Smooth muscle cell (in vitro differentiated cells): ENCODE data around the gene IL7R. TPM values are rescaled to one million over a fixed set of nuclear protein-coding genes. Genes with fewer than 3 reads are reported as not detected.

Experiments used
- DNase-seq: peaks from one replicate; lab custom pipeline; 2025; ENCODE audit not compliant: unreplicated experiment; lab: John Stamatoyannopoulos, UW
- H2AFZ ChIP-seq: fragments of 200-600 bp; sonication (generic); 2 replicates; pipeline ENCODE4 v1.6.0; 2016; ENCODE audit warnings: antibody characterized with exemption, low read depth, mild to moderate bottlenecking
- H3F3A ChIP-seq: fragments of 200-600 bp; sonication (generic); 2 replicates; pipeline ENCODE4 v1.6.0; 2017; ENCODE audit warnings: antibody characterized with exemption, low read depth
- H3K27ac ChIP-seq: fragments of 200-600 bp; sonication (generic); 2 replicates; pipeline ENCODE4 v1.5.1; 2016; ENCODE audit warnings: low read depth, mild to moderate bottlenecking
- H3K27me3 ChIP-seq: fragments of 200-600 bp; sonication (generic); 2 replicates; pipeline ENCODE4 v1.6.1; 2016; ENCODE audit warnings: low read depth, mild to moderate bottlenecking
- H3K36me3 ChIP-seq: fragments of 200-600 bp; sonication (generic); 2 replicates; pipeline ENCODE4 v1.5.1; 2016; ENCODE audit warnings: low read depth
- H3K4me1 ChIP-seq: fragments of 200-600 bp; sonication (generic); 2 replicates; pipeline ENCODE4 v1.5.1; 2016; ENCODE audit warnings: low read depth
- H3K4me2 ChIP-seq: fragments of 200-600 bp; sonication (generic); 2 replicates; pipeline ENCODE4 v1.6.0; 2016; ENCODE audit warnings: mild to moderate bottlenecking
- H3K4me3 ChIP-seq: fragments of 200-600 bp; sonication (generic); 2 replicates; pipeline ENCODE4 v1.5.1; 2016; ENCODE audit warnings: mild to moderate bottlenecking
- H3K79me2 ChIP-seq: fragments of 200-600 bp; sonication (generic); 2 replicates; pipeline ENCODE4 v1.6.0; 2016; ENCODE audit warnings: low read depth, mild to moderate bottlenecking
- H3K9ac ChIP-seq: fragments of 200-600 bp; sonication (generic); 2 replicates; pipeline ENCODE4 v1.6.0; 2016; ENCODE audit warnings: low read depth
- H3K9me3 ChIP-seq: fragments of 200-600 bp; sonication (generic); replicated peaks from 2 replicates; pipeline ENCODE4 v1.5.1; 2016; ENCODE audit warnings: low read depth
- H4K20me1 ChIP-seq: fragments of 200-600 bp; sonication (generic); 2 replicates; pipeline ENCODE4 v1.6.0; 2016; ENCODE audit warnings: low read depth
- WGBS: methylation state at CpG from one replicate; pipeline ENCODE4 v1.1.7; 2016; ENCODE audit warnings: low lambda C conversion rate; 5-methylcytosine and 5-hydroxymethylcytosine counted together
- polyA plus RNA-seq: library from polyadenylated mRNA; unstranded; fragments of >200 nt; fragmentation: Nextera tagmentation; extraction: Ambion mirVana; gene quantifications from 2 replicates; pipeline ENCODE4 v1.2.1, GENCODE V29; 2016
- total RNA-seq: library from RNA; depleted of rRNA; stranded (reverse); fragments of >200 nt; gene quantifications from 2 replicates; pipeline ENCODE4 v1.2.3, GENCODE V29; 2014
- TF ChIP-seq, protein P1 (sequence below): fragments of 200-600 bp; sonication (generic); IDR thresholded peaks from 2 replicates; pipeline ENCODE4 v1.5.1; 2017; ENCODE audit warnings: borderline replicate concordance, mild to moderate bottlenecking, antibody characterized with exemption; ENCODE audit not compliant: insufficient read depth, poor library complexity, severe bottlenecking

IL7R gene
- total and polyA plus RNA-seq, 2 experiments from 2014 or later, result 4.4 to 15.9 TPM

DNA sequence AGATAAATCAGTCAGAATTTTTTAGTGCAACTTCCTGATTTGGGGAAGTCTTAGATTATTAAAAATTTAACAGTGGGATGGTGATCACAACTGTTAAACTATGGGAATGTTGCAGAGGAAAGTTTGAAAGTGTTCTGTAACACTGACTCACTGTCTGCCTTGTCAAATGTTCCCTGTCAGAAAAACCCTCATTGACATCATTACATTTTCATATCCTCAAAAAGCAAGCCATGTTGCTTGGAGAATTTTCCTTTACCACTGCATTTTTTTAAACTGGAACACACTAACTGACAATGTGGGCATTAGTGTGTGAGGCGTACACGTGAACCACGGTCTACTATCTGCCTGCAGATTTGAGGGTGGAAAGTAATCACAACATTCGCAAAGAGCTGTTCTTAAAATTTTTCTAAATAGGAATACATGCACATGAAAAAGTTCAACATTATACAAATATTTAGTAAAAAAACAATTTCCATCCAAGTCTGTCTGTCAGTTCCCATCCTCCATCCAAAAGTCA is 28.6 kb upstream of the IL7R start:
- no peak for DNase-seq

DNA sequence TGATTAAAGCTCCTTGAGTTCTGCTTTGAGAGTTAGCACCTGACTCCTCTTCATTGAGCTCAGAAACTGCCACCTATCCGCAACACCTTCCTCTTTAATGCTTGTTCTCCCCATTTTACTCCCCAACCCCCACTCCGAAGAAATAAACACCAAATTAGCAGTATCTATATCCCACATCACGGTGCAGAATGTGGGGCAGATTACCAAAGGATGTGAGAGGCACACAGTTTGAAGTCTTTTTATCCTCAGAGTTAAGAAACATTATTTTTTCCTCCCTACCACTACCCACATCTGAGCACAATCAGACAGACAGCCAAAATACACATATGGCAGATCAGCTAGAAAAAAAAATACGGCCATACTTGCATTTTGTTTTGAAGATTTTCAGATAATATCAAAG is 26.1 kb upstream of the IL7R start:
- Histone ChIP-seq H3K4me3 (no peak overlapping the region), H3K27ac (no peak overlapping the region), H3K4me2 (no peak overlapping the region), H3K9ac (no peak overlapping the region), H3K79me2 (no peaks in the 10 kb centered on the region), H3F3A (no peaks in the 10 kb centered on the region), H2AFZ (no peak overlapping the region), H3K9me3 (no peaks in the 10 kb centered on the region), H3K4me1 (no peaks in the 10 kb centered on the region), H3K36me3 (no peaks in the 10 kb centered on the region), H3K27me3 (no peaks in the 10 kb centered on the region), H4K20me1 (no peaks in the 10 kb centered on the region)
- TF ChIP-seq, protein P1, sequence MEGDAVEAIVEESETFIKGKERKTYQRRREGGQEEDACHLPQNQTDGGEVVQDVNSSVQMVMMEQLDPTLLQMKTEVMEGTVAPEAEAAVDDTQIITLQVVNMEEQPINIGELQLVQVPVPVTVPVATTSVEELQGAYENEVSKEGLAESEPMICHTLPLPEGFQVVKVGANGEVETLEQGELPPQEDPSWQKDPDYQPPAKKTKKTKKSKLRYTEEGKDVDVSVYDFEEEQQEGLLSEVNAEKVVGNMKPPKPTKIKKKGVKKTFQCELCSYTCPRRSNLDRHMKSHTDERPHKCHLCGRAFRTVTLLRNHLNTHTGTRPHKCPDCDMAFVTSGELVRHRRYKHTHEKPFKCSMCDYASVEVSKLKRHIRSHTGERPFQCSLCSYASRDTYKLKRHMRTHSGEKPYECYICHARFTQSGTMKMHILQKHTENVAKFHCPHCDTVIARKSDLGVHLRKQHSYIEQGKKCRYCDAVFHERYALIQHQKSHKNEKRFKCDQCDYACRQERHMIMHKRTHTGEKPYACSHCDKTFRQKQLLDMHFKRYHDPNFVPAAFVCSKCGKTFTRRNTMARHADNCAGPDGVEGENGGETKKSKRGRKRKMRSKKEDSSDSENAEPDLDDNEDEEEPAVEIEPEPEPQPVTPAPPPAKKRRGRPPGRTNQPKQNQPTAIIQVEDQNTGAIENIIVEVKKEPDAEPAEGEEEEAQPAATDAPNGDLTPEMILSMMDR, result no peak
- no peak for DNase-seq
- 83% methylated on average over 4 of the region's 4 CpGs for WGBS

More for the DNA sequence above, 28.6 kb upstream of the IL7R start:
- no peak overlapping the region for H2AFZ ChIP-seq
- no peaks in the 10 kb centered on the region for H3K27me3 ChIP-seq
- H3K36me3 ChIP-seq, result no peaks in the 10 kb centered on the region
- H3F3A ChIP-seq, result no peaks in the 10 kb centered on the region
- H3K4me2 ChIP-seq, result no peak overlapping the region
- 73% methylated on average over 4 of the region's 4 CpGs for WGBS
- no peak overlapping the region for H3K9ac ChIP-seq
- TF ChIP-seq, protein P1, result no peak
- H4K20me1 ChIP-seq, result no peaks in the 10 kb centered on the region
- H3K9me3 ChIP-seq, result no peaks in the 10 kb centered on the region
- H3K79me2 ChIP-seq, result no peaks in the 10 kb centered on the region
- H3K4me1 ChIP-seq, result no peaks in the 10 kb centered on the region
- H3K4me3 ChIP-seq, result no peak overlapping the region
- no peak overlapping the region for H3K27ac ChIP-seq

DNA sequence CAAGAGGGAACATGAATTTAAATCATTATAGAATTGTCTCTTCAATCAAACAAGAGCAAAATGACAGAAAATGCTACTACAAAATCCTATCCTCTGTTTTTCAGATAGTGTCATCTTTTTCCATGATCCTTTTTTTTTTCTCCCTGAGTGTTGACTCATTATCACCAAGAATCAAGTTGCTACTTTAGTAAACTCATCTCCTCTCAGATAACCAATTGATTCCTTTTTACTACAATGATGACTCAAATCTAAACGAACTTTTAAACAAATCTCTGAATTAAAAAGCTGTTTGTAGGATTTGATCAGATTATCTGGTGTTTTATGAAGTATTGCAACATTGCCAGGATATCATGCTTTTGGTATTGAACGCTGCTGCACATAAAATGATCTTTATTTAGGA is 23.9 kb upstream of the IL7R start:
- Histone ChIP-seq H3K9me3 (no peaks in the 10 kb centered on the region), H3K4me2 (no peak overlapping the region), H3K27me3 (no peaks in the 10 kb centered on the region), H3K9ac (no peak overlapping the region), H4K20me1 (no peaks in the 10 kb centered on the region), H3K36me3 (no peaks in the 10 kb centered on the region), H3K79me2 (no peaks in the 10 kb centered on the region), H3K27ac (no peak overlapping the region), H3K4me3 (no peak overlapping the region), H2AFZ (no peak overlapping the region), H3K4me1 (no peaks in the 10 kb centered on the region), H3F3A (no peaks in the 10 kb centered on the region)
- no peak for DNase-seq
- WGBS, result 45% methylated on average over 2 of the region's 2 CpGs
- TF ChIP-seq, protein P1, result no peak

DNA sequence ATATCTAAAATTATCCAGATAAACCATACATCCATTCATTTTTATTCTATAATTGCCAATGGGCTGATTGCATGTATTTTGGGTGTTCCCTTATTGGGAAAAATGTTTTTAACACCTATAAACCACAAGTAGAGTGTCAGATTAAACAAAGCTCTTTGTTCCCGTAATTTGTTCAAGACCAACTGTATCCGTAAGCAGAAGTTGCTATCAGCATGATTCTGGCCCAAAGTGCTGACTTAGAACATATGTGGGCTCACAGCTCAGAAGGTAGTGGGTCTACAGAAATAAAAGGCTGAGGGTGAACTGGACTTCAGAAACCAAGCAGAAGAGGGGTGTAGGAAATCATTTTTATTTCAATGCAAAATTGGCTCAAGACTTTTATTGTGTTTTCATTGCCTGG is 23.5 kb upstream of the IL7R start:
- H3K9me3 ChIP-seq, result no peaks in the 10 kb centered on the region
- DNase-seq, result no peak
- H3K9ac ChIP-seq, result no peak overlapping the region
- no peak overlapping the region for H3K4me2 ChIP-seq
- H3K27me3 ChIP-seq, result no peaks in the 10 kb centered on the region
- H3F3A ChIP-seq, result no peaks in the 10 kb centered on the region
- no peaks in the 10 kb centered on the region for H3K79me2 ChIP-seq
- TF ChIP-seq, protein P1, result no peak
- WGBS, result 93% methylated on average over 2 of the region's 2 CpGs
- H3K27ac ChIP-seq, result no peak overlapping the region
- H2AFZ ChIP-seq, result no peak overlapping the region
- no peaks in the 10 kb centered on the region for H4K20me1 ChIP-seq
- H3K4me3 ChIP-seq, result no peak overlapping the region
- H3K4me1 ChIP-seq, result no peaks in the 10 kb centered on the region
- no peaks in the 10 kb centered on the region for H3K36me3 ChIP-seq
